ENCODE results near the gene ZNF549. TPM values are rescaled to one million over a fixed set of nuclear protein-coding genes. Genes with fewer than 3 reads are reported as not detected.

The ZNF549 gene
- total and polyA plus RNA-seq, 2 of the 8 experiments (the other 6 are each of a cell fraction or from before 2014, with no cell fraction given): 4.3 to 9.7 TPM

- TF ChIP-seq CTCF (IDR thresholded peaks at IDR 0.05; ENCODE audit: control extremely low read depth in 1 of 3, insufficient read depth in 1 of 3, low read depth in 1 of 3, low read length in 3 of 3): no peak
- no peak; the same call in 1 of the 2 replicates for TF ChIP-seq SP2 (IDR thresholded peaks at IDR 0.05; ENCODE audit: low read length)
- TF ChIP-seq, protein P1, sequence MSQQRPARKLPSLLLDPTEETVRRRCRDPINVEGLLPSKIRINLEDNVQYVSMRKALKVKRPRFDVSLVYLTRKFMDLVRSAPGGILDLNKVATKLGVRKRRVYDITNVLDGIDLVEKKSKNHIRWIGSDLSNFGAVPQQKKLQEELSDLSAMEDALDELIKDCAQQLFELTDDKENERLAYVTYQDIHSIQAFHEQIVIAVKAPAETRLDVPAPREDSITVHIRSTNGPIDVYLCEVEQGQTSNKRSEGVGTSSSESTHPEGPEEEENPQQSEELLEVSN (IDR thresholded peaks at IDR 0.05): no peak
- TF ChIP-seq, protein P2, sequence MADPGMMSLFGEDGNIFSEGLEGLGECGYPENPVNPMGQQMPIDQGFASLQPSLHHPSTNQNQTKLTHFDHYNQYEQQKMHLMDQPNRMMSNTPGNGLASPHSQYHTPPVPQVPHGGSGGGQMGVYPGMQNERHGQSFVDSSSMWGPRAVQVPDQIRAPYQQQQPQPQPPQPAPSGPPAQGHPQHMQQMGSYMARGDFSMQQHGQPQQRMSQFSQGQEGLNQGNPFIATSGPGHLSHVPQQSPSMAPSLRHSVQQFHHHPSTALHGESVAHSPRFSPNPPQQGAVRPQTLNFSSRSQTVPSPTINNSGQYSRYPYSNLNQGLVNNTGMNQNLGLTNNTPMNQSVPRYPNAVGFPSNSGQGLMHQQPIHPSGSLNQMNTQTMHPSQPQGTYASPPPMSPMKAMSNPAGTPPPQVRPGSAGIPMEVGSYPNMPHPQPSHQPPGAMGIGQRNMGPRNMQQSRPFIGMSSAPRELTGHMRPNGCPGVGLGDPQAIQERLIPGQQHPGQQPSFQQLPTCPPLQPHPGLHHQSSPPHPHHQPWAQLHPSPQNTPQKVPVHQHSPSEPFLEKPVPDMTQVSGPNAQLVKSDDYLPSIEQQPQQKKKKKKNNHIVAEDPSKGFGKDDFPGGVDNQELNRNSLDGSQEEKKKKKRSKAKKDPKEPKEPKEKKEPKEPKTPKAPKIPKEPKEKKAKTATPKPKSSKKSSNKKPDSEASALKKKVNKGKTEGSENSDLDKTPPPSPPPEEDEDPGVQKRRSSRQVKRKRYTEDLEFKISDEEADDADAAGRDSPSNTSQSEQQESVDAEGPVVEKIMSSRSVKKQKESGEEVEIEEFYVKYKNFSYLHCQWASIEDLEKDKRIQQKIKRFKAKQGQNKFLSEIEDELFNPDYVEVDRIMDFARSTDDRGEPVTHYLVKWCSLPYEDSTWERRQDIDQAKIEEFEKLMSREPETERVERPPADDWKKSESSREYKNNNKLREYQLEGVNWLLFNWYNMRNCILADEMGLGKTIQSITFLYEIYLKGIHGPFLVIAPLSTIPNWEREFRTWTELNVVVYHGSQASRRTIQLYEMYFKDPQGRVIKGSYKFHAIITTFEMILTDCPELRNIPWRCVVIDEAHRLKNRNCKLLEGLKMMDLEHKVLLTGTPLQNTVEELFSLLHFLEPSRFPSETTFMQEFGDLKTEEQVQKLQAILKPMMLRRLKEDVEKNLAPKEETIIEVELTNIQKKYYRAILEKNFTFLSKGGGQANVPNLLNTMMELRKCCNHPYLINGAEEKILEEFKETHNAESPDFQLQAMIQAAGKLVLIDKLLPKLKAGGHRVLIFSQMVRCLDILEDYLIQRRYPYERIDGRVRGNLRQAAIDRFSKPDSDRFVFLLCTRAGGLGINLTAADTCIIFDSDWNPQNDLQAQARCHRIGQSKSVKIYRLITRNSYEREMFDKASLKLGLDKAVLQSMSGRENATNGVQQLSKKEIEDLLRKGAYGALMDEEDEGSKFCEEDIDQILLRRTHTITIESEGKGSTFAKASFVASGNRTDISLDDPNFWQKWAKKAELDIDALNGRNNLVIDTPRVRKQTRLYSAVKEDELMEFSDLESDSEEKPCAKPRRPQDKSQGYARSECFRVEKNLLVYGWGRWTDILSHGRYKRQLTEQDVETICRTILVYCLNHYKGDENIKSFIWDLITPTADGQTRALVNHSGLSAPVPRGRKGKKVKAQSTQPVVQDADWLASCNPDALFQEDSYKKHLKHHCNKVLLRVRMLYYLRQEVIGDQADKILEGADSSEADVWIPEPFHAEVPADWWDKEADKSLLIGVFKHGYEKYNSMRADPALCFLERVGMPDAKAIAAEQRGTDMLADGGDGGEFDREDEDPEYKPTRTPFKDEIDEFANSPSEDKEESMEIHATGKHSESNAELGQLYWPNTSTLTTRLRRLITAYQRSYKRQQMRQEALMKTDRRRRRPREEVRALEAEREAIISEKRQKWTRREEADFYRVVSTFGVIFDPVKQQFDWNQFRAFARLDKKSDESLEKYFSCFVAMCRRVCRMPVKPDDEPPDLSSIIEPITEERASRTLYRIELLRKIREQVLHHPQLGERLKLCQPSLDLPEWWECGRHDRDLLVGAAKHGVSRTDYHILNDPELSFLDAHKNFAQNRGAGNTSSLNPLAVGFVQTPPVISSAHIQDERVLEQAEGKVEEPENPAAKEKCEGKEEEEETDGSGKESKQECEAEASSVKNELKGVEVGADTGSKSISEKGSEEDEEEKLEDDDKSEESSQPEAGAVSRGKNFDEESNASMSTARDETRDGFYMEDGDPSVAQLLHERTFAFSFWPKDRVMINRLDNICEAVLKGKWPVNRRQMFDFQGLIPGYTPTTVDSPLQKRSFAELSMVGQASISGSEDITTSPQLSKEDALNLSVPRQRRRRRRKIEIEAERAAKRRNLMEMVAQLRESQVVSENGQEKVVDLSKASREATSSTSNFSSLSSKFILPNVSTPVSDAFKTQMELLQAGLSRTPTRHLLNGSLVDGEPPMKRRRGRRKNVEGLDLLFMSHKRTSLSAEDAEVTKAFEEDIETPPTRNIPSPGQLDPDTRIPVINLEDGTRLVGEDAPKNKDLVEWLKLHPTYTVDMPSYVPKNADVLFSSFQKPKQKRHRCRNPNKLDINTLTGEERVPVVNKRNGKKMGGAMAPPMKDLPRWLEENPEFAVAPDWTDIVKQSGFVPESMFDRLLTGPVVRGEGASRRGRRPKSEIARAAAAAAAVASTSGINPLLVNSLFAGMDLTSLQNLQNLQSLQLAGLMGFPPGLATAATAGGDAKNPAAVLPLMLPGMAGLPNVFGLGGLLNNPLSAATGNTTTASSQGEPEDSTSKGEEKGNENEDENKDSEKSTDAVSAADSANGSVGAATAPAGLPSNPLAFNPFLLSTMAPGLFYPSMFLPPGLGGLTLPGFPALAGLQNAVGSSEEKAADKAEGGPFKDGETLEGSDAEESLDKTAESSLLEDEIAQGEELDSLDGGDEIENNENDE (IDR thresholded peaks at IDR 0.05; ENCODE audit: insufficient replicate concordance, low read length): no peak
- no peak for TF ChIP-seq BRCA1 (IDR thresholded peaks at IDR 0.05; ENCODE audit: low read depth, low read length)
- no peak for TF ChIP-seq RXRA (IDR thresholded peaks at IDR 0.05; ENCODE audit: insufficient read depth, low read depth, low read length)
- no peak for TF ChIP-seq NANOG (IDR thresholded peaks at IDR 0.05; ENCODE audit: insufficient read depth, low read depth, low read length, poor library complexity, severe bottlenecking)
Observed at GRCh38 chr19:57599761-57600383, 72.7 kb downstream of the ZNF549 start, which contains the start of gene ZNF530 (continued).

All from H1 (cell line).